Gastrocnemius medialis (tissue), 4 donors: ENCODE data around the gene PTPRN2.

ENCODE experiments used
- POLR2A ChIP-seq, 2 donors: fragments of 450-650 bp; IDR thresholded peaks; one replicate each; pipeline ENCODE4 v1.6.1; 2017; ENCODE audit warnings: antibody characterized with exemption in 2 of 2, mild to moderate bottlenecking in 2 of 2, moderate library complexity in 2 of 2
- TF ChIP-seq, protein P1 (sequence below), 5 experiments: fragments of 450-650 bp in 3 of 5; fragments of 200-600 bp in 2 of 5; sonication (generic) in 2 of 5; IDR thresholded peaks in 4 of 5; conservative IDR thresholded peaks in 1 of 5; 1 replicate in 4 of 5; 2 replicates in 1 of 5; pipeline ENCODE4 v1.5.1; 2016 to 2019; ENCODE audit warnings: antibody characterized with exemption in 5 of 5, mild to moderate bottlenecking in 3 of 5, moderate library complexity in 3 of 5

DNA sequence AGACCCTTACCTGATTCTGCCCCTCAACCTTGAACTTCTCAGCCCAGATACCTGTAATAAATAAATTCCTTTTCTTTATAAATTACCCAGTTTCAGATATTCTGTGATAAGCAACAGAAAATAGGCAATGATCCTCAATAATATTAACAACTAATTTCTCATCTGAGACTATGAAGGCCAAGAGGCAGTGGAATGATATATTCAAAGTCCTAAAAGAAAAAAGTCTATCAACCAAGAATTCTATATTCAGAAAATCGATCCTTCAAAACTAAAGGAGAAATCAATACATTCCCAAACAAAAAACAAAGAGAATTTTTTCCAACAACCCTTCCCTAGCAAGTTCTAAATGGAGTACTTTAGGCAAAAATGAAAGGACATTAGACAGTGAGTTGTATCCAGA, 279.6 kb downstream of the PTPRN2 start:
- TF ChIP-seq POLR2A (IDR thresholded peaks at IDR 0.05), result no peak
- TF ChIP-seq, protein P1, sequence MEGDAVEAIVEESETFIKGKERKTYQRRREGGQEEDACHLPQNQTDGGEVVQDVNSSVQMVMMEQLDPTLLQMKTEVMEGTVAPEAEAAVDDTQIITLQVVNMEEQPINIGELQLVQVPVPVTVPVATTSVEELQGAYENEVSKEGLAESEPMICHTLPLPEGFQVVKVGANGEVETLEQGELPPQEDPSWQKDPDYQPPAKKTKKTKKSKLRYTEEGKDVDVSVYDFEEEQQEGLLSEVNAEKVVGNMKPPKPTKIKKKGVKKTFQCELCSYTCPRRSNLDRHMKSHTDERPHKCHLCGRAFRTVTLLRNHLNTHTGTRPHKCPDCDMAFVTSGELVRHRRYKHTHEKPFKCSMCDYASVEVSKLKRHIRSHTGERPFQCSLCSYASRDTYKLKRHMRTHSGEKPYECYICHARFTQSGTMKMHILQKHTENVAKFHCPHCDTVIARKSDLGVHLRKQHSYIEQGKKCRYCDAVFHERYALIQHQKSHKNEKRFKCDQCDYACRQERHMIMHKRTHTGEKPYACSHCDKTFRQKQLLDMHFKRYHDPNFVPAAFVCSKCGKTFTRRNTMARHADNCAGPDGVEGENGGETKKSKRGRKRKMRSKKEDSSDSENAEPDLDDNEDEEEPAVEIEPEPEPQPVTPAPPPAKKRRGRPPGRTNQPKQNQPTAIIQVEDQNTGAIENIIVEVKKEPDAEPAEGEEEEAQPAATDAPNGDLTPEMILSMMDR (IDR thresholded peaks at IDR 0.05 in 4 of 5, conservative IDR thresholded peaks at IDR 0.05 in 1 of 5), result no peak
